GM18517 (cell line): ENCODE measurements around the gene FOXB1.

Experiments used
- ATAC-seq: cut with Tn5 transposase; IDR thresholded peaks from one replicate; pipeline ENCODE4 v1.9.1; 2021; ENCODE audit warnings: mild to moderate bottlenecking, moderate library complexity; ENCODE audit not compliant: unreplicated experiment

The FOXB1 gene

GRCh38 chr15:60004009-60004845 is at the start of gene FOXB1:
Gene FOXB1, plus strand, starts transcription at chr15:60004311. Its CDS starts 653 bp downstream, at chr15:60004964.
- no peak for ATAC-seq

GRCh38 chr15:59958288-59958687 is 45.8 kb upstream of the FOXB1 start:
- no peak for ATAC-seq

- ATAC-seq = no peak
These were observed 43.8 kb upstream of the FOXB1 start for GRCh38 chr15:59960318-59960717.

- ATAC-seq = no peak
These were observed 40.8 kb upstream of the FOXB1 start for GRCh38 chr15:59963322-59963721.

- no peak for ATAC-seq
These were observed 40.2 kb upstream of the FOXB1 start for GRCh38 chr15:59963925-59964324.

- no peak for ATAC-seq
These were observed 38.4 kb upstream of the FOXB1 start for GRCh38 chr15:59965741-59966140.

GRCh38 chr15:59966262-59966661 is 37.8 kb upstream of the FOXB1 start:
- ATAC-seq = no peak

- no peak for ATAC-seq
These were observed 35.8 kb upstream of the FOXB1 start for GRCh38 chr15:59968314-59968713.

- ATAC-seq = no peak
These were observed 31.9 kb upstream of the FOXB1 start for GRCh38 chr15:59972241-59972640.

- no peak for ATAC-seq
These were observed 27.4 kb upstream of the FOXB1 start for GRCh38 chr15:59976480-59977271.

GRCh38 chr15:59991834-59992233 is 12.3 kb upstream of the FOXB1 start:
- no peak for ATAC-seq

GRCh38 chr15:59993041-59993750 is 10.9 kb upstream of the FOXB1 start:
- ATAC-seq = no peak

GRCh38 chr15:59993950-59994401 is 10.1 kb upstream of the FOXB1 start:
- no peak for ATAC-seq

- ATAC-seq = no peak
These were observed 9.6 kb upstream of the FOXB1 start for GRCh38 chr15:59994526-59994887.

GRCh38 chr15:59994888-59995557 is 9.1 kb upstream of the FOXB1 start:
- ATAC-seq = no peak

- no peak for ATAC-seq
These were observed 8.4 kb upstream of the FOXB1 start for GRCh38 chr15:59995568-59996297.

GRCh38 chr15:59996298-59997041 is 7.6 kb upstream of the FOXB1 start:
- no peak for ATAC-seq

- no peak for ATAC-seq
These were observed 6.9 kb upstream of the FOXB1 start for GRCh38 chr15:59997070-59997701.
